HFF-Myc (cell line): Measurements from ENCODE around the gene RAP1A.
A peak's percentile ranks its signal among the peaks of the same experiment; 100 is the strongest.

ENCODE experiments used
- DNase-seq: peaks from one replicate; pipeline ENCODE4 v3.0.0-alpha.2; 2011; ENCODE audit warnings: low read depth; ENCODE audit errors: extremely low read depth
- H3K4me3 ChIP-seq: replicated peaks from 2 replicates; pipeline ENCODE4 v1.5.1; 2011; ENCODE audit warnings: low read depth, mild to moderate bottlenecking, control low read depth, low read length
- TF ChIP-seq, protein P1 (sequence below): IDR thresholded peaks from 2 replicates; pipeline ENCODE4 v1.5.1; 2012; ENCODE audit warnings: mild to moderate bottlenecking, low read depth, low read length, control low read depth; ENCODE audit errors: missing control alignments

RAP1A gene

DNA sequence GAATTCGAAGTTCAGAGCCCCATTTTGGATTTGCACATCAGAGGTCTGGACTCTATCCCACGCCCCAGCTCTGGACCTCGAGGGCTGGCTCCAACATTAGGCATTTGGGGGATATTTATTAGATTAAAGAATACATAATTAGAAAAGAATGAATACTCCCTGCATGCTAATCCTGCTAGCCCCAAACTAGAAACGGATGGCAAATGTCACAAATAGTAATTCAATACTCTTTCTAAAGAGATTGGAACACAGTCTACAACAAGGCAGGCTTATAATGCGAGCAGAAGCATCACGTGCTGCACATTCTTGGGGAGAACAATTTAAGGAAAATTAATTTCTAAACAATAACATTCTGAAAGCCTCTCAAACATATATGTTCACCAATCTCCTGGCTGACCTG is 27.7 kb upstream of the RAP1A start:
- H3K4me3 ChIP-seq, result no peak overlapping the region
- no peak for DNase-seq
- TF ChIP-seq, protein P1, sequence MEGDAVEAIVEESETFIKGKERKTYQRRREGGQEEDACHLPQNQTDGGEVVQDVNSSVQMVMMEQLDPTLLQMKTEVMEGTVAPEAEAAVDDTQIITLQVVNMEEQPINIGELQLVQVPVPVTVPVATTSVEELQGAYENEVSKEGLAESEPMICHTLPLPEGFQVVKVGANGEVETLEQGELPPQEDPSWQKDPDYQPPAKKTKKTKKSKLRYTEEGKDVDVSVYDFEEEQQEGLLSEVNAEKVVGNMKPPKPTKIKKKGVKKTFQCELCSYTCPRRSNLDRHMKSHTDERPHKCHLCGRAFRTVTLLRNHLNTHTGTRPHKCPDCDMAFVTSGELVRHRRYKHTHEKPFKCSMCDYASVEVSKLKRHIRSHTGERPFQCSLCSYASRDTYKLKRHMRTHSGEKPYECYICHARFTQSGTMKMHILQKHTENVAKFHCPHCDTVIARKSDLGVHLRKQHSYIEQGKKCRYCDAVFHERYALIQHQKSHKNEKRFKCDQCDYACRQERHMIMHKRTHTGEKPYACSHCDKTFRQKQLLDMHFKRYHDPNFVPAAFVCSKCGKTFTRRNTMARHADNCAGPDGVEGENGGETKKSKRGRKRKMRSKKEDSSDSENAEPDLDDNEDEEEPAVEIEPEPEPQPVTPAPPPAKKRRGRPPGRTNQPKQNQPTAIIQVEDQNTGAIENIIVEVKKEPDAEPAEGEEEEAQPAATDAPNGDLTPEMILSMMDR, result no peak

DNA sequence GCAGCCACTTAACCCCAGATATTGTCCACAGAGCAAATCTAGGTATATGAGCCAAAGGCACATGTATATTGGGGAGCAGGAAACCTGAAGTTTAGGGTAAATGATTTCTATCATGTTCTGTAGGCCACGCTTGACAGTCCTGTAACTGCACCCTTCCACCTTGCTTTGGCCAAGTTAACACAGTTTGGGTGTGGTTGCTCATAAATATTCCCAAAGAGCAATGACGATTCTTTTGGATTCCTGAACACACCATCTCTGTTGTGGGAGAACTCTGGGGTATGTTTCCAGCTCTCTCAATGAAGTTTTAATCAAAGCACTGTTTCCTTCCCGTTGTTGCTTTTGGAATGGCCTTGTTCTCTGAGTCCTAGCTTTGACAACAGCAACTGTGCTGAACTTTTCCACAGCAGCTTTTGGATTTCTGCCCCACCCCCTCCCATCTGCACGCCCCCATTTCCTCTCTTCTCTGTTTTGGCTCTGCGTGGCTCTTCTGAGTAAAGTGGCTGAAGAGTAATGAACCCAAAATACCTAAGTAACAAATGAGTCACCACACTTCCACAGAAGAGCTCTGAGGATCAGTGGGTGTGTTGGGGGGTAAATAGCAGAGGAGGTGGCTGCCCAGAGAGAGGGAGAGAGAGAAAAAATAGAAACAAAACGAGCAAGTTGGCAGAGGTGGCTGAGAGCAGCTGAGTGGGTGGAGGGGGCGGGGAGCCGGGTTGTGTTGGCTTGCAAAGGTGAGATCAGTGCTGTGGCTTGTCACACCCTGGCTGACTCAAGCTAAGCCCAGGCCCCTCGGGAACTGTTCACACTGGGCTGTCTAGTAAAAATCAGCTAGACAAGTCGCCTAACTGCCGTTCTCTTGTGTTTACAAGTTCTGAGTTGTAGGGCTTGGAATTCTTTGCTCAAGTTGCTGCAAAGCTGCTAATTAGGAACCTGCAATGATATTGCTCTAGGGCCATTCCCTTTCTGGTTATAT is 26.9 kb upstream of the RAP1A start:
- peak; percentile 45 for DNase-seq
- H3K4me3 ChIP-seq, result no peak overlapping the region; the same call in 1 of the 2 replicates

DNA sequence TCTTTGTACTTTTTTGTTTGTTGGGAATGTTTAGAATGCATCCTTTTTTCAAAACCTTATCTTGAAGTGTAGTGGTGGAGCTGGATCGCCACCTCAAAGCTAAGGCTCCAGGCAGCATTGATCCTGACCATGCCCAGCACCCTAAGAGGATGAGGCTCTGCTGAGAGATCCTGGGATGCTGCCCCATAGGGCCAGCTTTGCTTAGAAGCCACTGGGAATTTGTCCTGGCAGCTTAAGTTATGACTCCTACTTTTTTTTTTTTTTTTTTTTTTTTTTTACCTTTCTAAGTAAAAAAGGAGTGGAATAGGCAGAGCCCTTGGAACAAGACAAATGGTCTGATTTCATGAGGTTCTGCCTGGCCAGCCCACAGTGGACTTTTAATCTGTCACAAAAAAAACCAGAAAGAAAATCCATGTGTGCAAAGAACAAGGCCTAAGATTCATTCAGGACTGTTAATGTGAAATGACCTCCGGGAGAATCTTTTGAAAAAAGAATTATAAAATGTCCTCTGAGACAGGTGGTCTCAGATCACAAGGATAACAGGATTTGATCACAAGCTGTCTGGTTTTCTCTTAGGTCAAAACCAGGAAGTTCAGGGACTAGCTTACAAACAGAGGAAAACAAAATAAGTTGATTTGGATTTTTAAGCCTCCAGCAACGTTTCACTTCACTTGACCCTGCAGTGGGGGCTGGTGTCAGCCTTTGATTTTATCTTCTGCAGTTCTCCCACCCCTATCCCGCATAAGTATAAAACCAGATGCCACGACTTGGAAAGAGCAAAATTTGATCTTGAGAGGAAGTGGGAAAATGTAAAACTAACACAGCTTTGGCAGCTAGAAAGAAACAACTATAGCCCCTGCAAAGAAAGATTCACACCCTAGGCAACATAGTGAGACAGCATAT is 25.9 kb upstream of the RAP1A start:
- DNase-seq, result no peak
- no peak overlapping the region for H3K4me3 ChIP-seq
- TF ChIP-seq, protein P1, result no peak

More for the DNA sequence above, 26.9 kb upstream of the RAP1A start:
- TF ChIP-seq, protein P1, result no peak

DNA sequence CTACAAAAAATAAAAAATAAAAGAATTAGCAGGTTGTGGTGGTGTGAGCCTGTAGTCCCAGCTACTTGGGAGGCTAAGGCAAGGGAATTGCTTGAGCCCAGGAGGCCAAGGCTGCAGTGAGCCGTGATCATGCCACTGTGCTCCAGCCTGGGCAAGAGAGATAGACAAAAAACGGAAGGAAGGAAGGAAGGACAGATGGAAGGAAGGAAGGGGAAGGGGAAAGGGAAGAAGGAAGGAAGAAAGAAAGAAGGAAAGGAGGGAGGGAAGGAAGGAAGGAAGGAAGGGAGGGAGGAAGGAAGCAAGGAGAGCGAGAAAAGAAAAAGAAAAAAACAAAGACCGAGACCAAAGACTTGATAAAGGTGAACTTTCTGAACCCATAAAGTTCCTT is 25.3 kb upstream of the RAP1A start:
- TF ChIP-seq, protein P1, result no peak
- DNase-seq, result no peak
- no peak overlapping the region for H3K4me3 ChIP-seq

DNA sequence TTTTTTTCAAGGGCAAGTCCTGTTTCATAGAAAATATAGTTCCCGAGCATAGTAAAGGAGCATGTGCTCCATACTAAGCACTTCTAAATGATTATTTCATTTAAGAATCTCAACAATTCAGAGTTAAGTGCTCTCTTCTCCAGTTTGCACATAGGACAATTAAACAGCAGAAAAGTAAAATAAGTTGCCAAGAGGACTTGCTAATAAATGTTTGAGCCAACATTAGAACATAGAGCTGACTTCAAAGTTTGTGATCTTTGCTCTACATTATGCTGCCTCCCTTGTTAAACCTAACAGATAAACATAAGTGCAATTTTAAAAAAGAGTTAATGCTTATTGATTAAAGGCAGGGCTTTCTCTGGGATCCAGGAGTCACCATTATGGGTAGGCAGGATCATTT is 23.8 kb upstream of the RAP1A start:
- no peak overlapping the region for H3K4me3 ChIP-seq
- TF ChIP-seq, protein P1, result no peak

DNA sequence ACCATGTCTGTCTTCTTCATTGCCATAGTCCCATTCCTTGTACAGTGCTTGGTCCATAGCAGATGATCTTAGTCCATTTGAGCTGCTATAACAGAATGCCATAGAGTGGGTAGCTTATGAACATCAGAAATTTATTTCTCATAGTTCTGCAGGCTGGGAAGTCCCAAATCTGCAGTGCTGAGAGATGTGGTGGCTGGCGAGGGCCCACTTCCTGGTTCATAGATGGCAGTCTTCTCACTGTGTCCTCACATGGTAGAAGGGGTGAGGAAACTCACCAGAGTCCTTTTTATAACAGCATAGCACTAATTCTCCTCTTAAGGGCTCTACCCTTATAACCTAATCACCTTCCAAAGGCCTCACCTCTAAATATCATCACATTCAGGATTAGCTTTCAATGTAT is 23.1 kb upstream of the RAP1A start:
- H3K4me3 ChIP-seq, result no peak overlapping the region
- DNase-seq, result no peak
- TF ChIP-seq, protein P1, result no peak

More for the DNA sequence above, 23.8 kb upstream of the RAP1A start:
- DNase-seq, result no peak
